WTC11 (cell line): ENCODE measurements around the gene MXRA8.

Experiments used
- FOXJ3 ChIP-seq: sonication (generic); formaldehyde crosslinking; IDR thresholded peaks from 2 replicates; pipeline ENCODE4 v1.9.0; 2021; ENCODE audit warnings: missing genetic modification reagents, mild to moderate bottlenecking, borderline replicate concordance
- NR3C1 ChIP-seq: sonication (generic); formaldehyde crosslinking; conservative IDR thresholded peaks from 2 replicates; pipeline ENCODE4 v1.8.1; 2023; ENCODE audit warnings: low read depth, mild to moderate bottlenecking, missing genetic modification reagents
- OVOL2 ChIP-seq: fragments of 250-450 bp; sonication (Bioruptor Pico); IDR thresholded peaks from 2 replicates; pipeline ENCODE4 v1.9.0; 2021; ENCODE audit warnings: mild to moderate bottlenecking, borderline replicate concordance
- SP1 ChIP-seq: sonication (generic); formaldehyde crosslinking; conservative IDR thresholded peaks from 2 replicates; pipeline ENCODE4 v1.8.1; 2022; ENCODE audit warnings: missing genetic modification reagents
- TEAD4 ChIP-seq: sonication (generic); formaldehyde crosslinking; IDR thresholded peaks from 2 replicates; pipeline ENCODE4 v1.8.0; 2022; ENCODE audit warnings: mild to moderate bottlenecking, missing genetic modification reagents
- ZBTB21 ChIP-seq: sonication (generic); formaldehyde crosslinking; IDR thresholded peaks from 2 replicates; pipeline ENCODE4 v1.8.1; 2023; ENCODE audit warnings: mild to moderate bottlenecking, missing genetic modification reagents, borderline replicate concordance
- ZNF317 ChIP-seq: sonication (generic); formaldehyde crosslinking; IDR thresholded peaks from 2 replicates; pipeline ENCODE4 v1.8.1; 2023; ENCODE audit warnings: low read depth, mild to moderate bottlenecking, moderate library complexity, missing genetic modification reagents, borderline replicate concordance
- ZNF423 ChIP-seq: fragments of 250-450 bp; sonication (Bioruptor Pico); IDR thresholded peaks from 2 replicates; pipeline ENCODE4 v2.1.2; 2022; ENCODE audit warnings: mild to moderate bottlenecking, moderate library complexity
- TF ChIP-seq, protein P1 (sequence below): fragments of 200-600 bp; IDR thresholded peaks from 2 replicates; pipeline ENCODE4 v1.8.0; 2022; ENCODE audit warnings: antibody characterized with exemption
- TF ChIP-seq, protein P2 (sequence below): sonication (generic); formaldehyde crosslinking; conservative IDR thresholded peaks from 2 replicates; pipeline ENCODE4 v1.8.1; 2023; ENCODE audit warnings: mild to moderate bottlenecking, low read depth, missing genetic modification reagents, moderate library complexity
- TF ChIP-seq, protein P3 (sequence below): sonication (generic); formaldehyde crosslinking; IDR thresholded peaks from 2 replicates; pipeline ENCODE4 v1.8.1; 2023; ENCODE audit warnings: mild to moderate bottlenecking, missing genetic modification reagents, moderate library complexity
- TF ChIP-seq, protein P4 (sequence below): sonication (generic); formaldehyde crosslinking; conservative IDR thresholded peaks from 2 replicates; pipeline ENCODE4 v1.8.1; 2022; ENCODE audit warnings: mild to moderate bottlenecking, missing genetic modification reagents

DNA sequence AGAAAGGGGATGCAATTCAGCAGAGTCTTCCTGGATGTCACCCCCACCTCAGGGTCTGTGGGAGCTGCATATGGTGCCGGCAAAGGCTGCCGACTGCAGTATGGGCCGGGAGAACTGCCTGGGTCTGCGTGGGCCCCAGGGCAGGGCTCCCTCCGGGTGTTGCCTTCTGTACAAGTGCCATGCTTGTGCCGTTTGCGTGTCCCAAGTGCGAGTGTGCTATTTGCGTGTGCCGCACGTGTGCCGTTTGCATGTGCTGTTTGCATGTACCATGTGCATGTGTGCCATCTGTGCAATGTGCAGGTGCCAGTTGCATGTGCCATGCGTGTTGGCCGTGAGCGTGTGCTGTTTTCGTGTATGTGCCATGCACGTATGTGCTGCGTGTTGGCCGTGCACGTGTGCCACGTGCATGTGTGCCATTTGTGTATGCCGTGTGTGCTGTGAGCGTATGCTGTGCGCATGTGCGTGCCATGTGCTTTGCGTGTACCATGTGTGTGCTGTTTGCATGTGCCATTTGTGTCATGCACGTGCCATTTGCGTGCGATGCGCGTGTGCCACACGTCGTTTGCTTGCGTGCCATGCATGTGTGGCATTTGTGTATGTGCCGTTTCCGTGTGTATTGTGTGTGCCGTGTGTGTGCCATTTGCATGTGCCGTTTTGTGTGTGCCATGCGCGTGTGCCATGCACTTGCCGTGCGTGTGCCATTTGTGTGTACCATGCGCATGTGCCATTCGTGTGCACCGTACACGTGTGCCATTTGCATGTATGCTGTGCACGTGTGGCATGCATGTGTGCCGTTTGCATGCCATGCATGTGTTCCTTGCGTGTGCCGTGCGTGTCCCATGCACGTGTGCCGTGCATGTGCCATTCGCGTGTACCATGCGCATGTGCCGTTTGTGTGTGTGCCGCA lies 28.8 kb downstream of the MXRA8 start:
- TF ChIP-seq, protein P1, sequence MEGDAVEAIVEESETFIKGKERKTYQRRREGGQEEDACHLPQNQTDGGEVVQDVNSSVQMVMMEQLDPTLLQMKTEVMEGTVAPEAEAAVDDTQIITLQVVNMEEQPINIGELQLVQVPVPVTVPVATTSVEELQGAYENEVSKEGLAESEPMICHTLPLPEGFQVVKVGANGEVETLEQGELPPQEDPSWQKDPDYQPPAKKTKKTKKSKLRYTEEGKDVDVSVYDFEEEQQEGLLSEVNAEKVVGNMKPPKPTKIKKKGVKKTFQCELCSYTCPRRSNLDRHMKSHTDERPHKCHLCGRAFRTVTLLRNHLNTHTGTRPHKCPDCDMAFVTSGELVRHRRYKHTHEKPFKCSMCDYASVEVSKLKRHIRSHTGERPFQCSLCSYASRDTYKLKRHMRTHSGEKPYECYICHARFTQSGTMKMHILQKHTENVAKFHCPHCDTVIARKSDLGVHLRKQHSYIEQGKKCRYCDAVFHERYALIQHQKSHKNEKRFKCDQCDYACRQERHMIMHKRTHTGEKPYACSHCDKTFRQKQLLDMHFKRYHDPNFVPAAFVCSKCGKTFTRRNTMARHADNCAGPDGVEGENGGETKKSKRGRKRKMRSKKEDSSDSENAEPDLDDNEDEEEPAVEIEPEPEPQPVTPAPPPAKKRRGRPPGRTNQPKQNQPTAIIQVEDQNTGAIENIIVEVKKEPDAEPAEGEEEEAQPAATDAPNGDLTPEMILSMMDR, result no peak
- TF ChIP-seq FOXJ3 (CRISPR knock-in tag), result no peak
- no peak for TF ChIP-seq ZNF317 (CRISPR knock-in tag)
- TF ChIP-seq, protein P2, sequence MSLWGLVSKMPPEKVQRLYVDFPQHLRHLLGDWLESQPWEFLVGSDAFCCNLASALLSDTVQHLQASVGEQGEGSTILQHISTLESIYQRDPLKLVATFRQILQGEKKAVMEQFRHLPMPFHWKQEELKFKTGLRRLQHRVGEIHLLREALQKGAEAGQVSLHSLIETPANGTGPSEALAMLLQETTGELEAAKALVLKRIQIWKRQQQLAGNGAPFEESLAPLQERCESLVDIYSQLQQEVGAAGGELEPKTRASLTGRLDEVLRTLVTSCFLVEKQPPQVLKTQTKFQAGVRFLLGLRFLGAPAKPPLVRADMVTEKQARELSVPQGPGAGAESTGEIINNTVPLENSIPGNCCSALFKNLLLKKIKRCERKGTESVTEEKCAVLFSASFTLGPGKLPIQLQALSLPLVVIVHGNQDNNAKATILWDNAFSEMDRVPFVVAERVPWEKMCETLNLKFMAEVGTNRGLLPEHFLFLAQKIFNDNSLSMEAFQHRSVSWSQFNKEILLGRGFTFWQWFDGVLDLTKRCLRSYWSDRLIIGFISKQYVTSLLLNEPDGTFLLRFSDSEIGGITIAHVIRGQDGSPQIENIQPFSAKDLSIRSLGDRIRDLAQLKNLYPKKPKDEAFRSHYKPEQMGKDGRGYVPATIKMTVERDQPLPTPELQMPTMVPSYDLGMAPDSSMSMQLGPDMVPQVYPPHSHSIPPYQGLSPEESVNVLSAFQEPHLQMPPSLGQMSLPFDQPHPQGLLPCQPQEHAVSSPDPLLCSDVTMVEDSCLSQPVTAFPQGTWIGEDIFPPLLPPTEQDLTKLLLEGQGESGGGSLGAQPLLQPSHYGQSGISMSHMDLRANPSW, result no peak
- no peak for TF ChIP-seq OVOL2 (CRISPR knock-in tag)
- TF ChIP-seq ZNF423 (CRISPR knock-in tag), result no peak
- no peak for TF ChIP-seq TEAD4 (CRISPR knock-in tag)
- no peak for TF ChIP-seq ZBTB21 (CRISPR knock-in tag)
- TF ChIP-seq, protein P3, sequence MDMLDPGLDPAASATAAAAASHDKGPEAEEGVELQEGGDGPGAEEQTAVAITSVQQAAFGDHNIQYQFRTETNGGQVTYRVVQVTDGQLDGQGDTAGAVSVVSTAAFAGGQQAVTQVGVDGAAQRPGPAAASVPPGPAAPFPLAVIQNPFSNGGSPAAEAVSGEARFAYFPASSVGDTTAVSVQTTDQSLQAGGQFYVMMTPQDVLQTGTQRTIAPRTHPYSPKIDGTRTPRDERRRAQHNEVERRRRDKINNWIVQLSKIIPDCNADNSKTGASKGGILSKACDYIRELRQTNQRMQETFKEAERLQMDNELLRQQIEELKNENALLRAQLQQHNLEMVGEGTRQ, result no peak
- no peak for TF ChIP-seq NR3C1 (CRISPR knock-in tag)
- no peak for TF ChIP-seq SP1 (CRISPR knock-in tag)
- TF ChIP-seq, protein P4, sequence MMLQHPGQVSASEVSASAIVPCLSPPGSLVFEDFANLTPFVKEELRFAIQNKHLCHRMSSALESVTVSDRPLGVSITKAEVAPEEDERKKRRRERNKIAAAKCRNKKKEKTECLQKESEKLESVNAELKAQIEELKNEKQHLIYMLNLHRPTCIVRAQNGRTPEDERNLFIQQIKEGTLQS (CRISPR knock-in tag), result peak; percentile 55; the same call in 1 of the 2 replicates
